ENCODE data around the gene CD14. TPM values are rescaled to one million over a fixed set of nuclear protein-coding genes. Genes with fewer than 3 reads are reported as not detected.

The CD14 gene
- total RNA-seq, 1 experiment from 2014 or later = not detected

GRCh38 chr5:140608722-140609121, 24.3 kb downstream of the CD14 start:
- H3K4me3 ChIP-seq (ENCODE audit: low read length) = no peak overlapping the region
- no peak overlapping the region for H2AFZ ChIP-seq (ENCODE audit: low read length)
- no peak for ATAC-seq
- ChIA-PET CTCF (no interaction called here), POLR2A (ENCODE audit: unreplicated experiment) (no interaction called here)
- H3K27me3 ChIP-seq (ENCODE audit: low read length) = no peaks in the 10 kb centered on the region
- intact Hi-C loops (cut with micrococcal nuclease) = no loop called here
- no peaks in the 10 kb centered on the region for H3K9me2 ChIP-seq (replicated peaks; ENCODE audit: low read length)
- no peaks in the 10 kb centered on the region for H3F3A ChIP-seq (ENCODE audit: low read length, unreplicated experiment)
- no peaks in the 10 kb centered on the region for H3K36me3 ChIP-seq (ENCODE audit: low read depth, low read length)
- H3K79me2 ChIP-seq (ENCODE audit: low read length) = no peaks in the 10 kb centered on the region
- H3K9me3 ChIP-seq (ENCODE audit: low read length) = no peaks in the 10 kb centered on the region
- H3K4me1 ChIP-seq (ENCODE audit: insufficient read depth, low read length) = no peaks in the 10 kb centered on the region
- H4K20me1 ChIP-seq (ENCODE audit: low read length) = no peaks in the 10 kb centered on the region
- TF ChIP-seq EZH2phosphoT487 (IDR thresholded peaks at IDR 0.05; ENCODE audit: borderline replicate concordance, low read length) = no peak
- no peak for TF ChIP-seq EZH2 (IDR thresholded peaks at IDR 0.05; ENCODE audit: low read length, unreplicated experiment)
- TF ChIP-seq CTCF (conservative IDR thresholded peaks at IDR 0.05; ENCODE audit: low read depth, low read length) = no peak
- no peak for DNase-seq
- no peak overlapping the region for H3K27ac ChIP-seq (ENCODE audit: low read length)
- H3K9ac ChIP-seq (ENCODE audit: low read length) = no peak overlapping the region
- BruUV-seq (replicated peaks) = no TSS peak
- H3K4me2 ChIP-seq (ENCODE audit: low read length) = no peak overlapping the region

- BruUV-seq (replicated peaks) = no TSS peak
- ChIA-PET CTCF (no interaction called here), POLR2A (ENCODE audit: unreplicated experiment) (no interaction called here)
- H3K4me3 ChIP-seq (ENCODE audit: low read length) = no peak overlapping the region
- DNase-seq = no peak
- H3K36me3 ChIP-seq (ENCODE audit: low read depth, low read length) = no peaks in the 10 kb centered on the region
- H3K9me3 ChIP-seq (ENCODE audit: low read length) = no peaks in the 10 kb centered on the region
- H3K4me1 ChIP-seq (ENCODE audit: insufficient read depth, low read length) = no peaks in the 10 kb centered on the region
- H3K79me2 ChIP-seq (ENCODE audit: low read length) = no peaks in the 10 kb centered on the region
- no peak overlapping the region for H3K9ac ChIP-seq (ENCODE audit: low read length)
- H3K4me2 ChIP-seq (ENCODE audit: low read length) = no peak overlapping the region
- no peaks in the 10 kb centered on the region for H3K9me2 ChIP-seq (replicated peaks; ENCODE audit: low read length)
- intact Hi-C loops (cut with micrococcal nuclease) = no loop called here
- H2AFZ ChIP-seq (ENCODE audit: low read length) = no peak overlapping the region
- no peak for ATAC-seq
- no peaks in the 10 kb centered on the region for H3F3A ChIP-seq (ENCODE audit: low read length, unreplicated experiment)
- no peaks in the 10 kb centered on the region for H3K27me3 ChIP-seq (ENCODE audit: low read length)
- no peaks in the 10 kb centered on the region for H4K20me1 ChIP-seq (ENCODE audit: low read length)
- TF ChIP-seq EZH2phosphoT487 (IDR thresholded peaks at IDR 0.05; ENCODE audit: borderline replicate concordance, low read length) = no peak
- TF ChIP-seq CTCF (conservative IDR thresholded peaks at IDR 0.05; ENCODE audit: low read depth, low read length) = no peak
- no peak for TF ChIP-seq EZH2 (IDR thresholded peaks at IDR 0.05; ENCODE audit: low read length, unreplicated experiment)
- no peak overlapping the region for H3K27ac ChIP-seq (ENCODE audit: low read length)
Observed at GRCh38 chr5:140607031-140607430, 25.9 kb downstream of the CD14 start.

- intact Hi-C loops (cut with micrococcal nuclease) = no loop called here
- no peaks in the 10 kb centered on the region for H3K36me3 ChIP-seq (ENCODE audit: low read depth, low read length)
- DNase-seq (no peak), ATAC-seq (no peak)
- no peaks in the 10 kb centered on the region for H3K9me3 ChIP-seq (ENCODE audit: low read length)
- H3K79me2 ChIP-seq (ENCODE audit: low read length) = no peaks in the 10 kb centered on the region
- H2AFZ ChIP-seq (ENCODE audit: low read length) = no peak overlapping the region
- H3K4me3 ChIP-seq (ENCODE audit: low read length) = no peak overlapping the region
- no peaks in the 10 kb centered on the region for H4K20me1 ChIP-seq (ENCODE audit: low read length)
- no peaks in the 10 kb centered on the region for H3F3A ChIP-seq (ENCODE audit: low read length, unreplicated experiment)
- H3K4me1 ChIP-seq (ENCODE audit: insufficient read depth, low read length) = no peaks in the 10 kb centered on the region
- no peak overlapping the region for H3K9ac ChIP-seq (ENCODE audit: low read length)
- POLR2A ChIA-PET (ENCODE audit: unreplicated experiment) = no interaction called here
- no peak overlapping the region for H3K27ac ChIP-seq (ENCODE audit: low read length)
- H3K27me3 ChIP-seq (ENCODE audit: low read length) = no peaks in the 10 kb centered on the region
- no TSS peak for BruUV-seq (replicated peaks)
- TF ChIP-seq CTCF (conservative IDR thresholded peaks at IDR 0.05; ENCODE audit: low read depth, low read length) = no peak
- TF ChIP-seq EZH2phosphoT487 (IDR thresholded peaks at IDR 0.05; ENCODE audit: borderline replicate concordance, low read length) = no peak
- no peak for TF ChIP-seq EZH2 (IDR thresholded peaks at IDR 0.05; ENCODE audit: low read length, unreplicated experiment)
- CTCF ChIA-PET = no interaction called here
- no peak overlapping the region for H3K4me2 ChIP-seq (ENCODE audit: low read length)
- no peaks in the 10 kb centered on the region for H3K9me2 ChIP-seq (replicated peaks; ENCODE audit: low read length)
Observed at GRCh38 chr5:140605879-140606278, 27.1 kb downstream of the CD14 start.
